NCI-H345 treated with DMSO at 0.1 percent for 48 hours (cell line): ENCODE data around the gene CKMT1A.
"Not testable (repeated sequence)": the region's sequence is repeated elsewhere in the genome, so short reads cannot be mapped to it uniquely, and the experiment has no call there.

Experiments
- DNase-seq: peaks from one replicate; lab custom pipeline; 2025; ENCODE audit not compliant: unreplicated experiment; lab: John Stamatoyannopoulos, UW

CKMT1A gene

GRCh38 chr15:43693148-43694022, at the start of gene CKMT1A:
Gene CKMT1A (plus strand): TSS chr15:43693859. CDS start chr15:43694051, 192 bp downstream.
- DNase-seq: not testable (repeated sequence)

- DNase-seq: no peak
Measured at GRCh38 chr15:43648649-43649429, 44.8 kb upstream of the CKMT1A start, which contains the start of gene CATSPER2. Gene CATSPER2 (minus strand): TSS chr15:43648844. CDS start chr15:43648061, 783 bp downstream.

GRCh38 chr15:43649430-43649926, 44.2 kb upstream of the CKMT1A start:
- not testable (repeated sequence) for DNase-seq

- not testable (repeated sequence) for DNase-seq
Measured at GRCh38 chr15:43659727-43660126, 33.9 kb upstream of the CKMT1A start.

- not testable (repeated sequence) for DNase-seq
Measured at GRCh38 chr15:43662293-43662692, 31.4 kb upstream of the CKMT1A start.

- not testable (repeated sequence) for DNase-seq
Measured at GRCh38 chr15:43663333-43663732, 30.3 kb upstream of the CKMT1A start.

- not testable (repeated sequence) for DNase-seq
Measured at GRCh38 chr15:43666177-43666576, 27.5 kb upstream of the CKMT1A start.

GRCh38 chr15:43674175-43674574, 19.5 kb upstream of the CKMT1A start:
- not testable (repeated sequence) for DNase-seq

GRCh38 chr15:43689604-43690301, 3.9 kb upstream of the CKMT1A start:
- DNase-seq: not testable (repeated sequence)

- not testable (repeated sequence) for DNase-seq
Measured at GRCh38 chr15:43692679-43693078, 980 bp upstream of the CKMT1A start.

GRCh38 chr15:43702174-43702573, 8.5 kb downstream of the CKMT1A start:
- no peak for DNase-seq

- DNase-seq: no peak
Measured at GRCh38 chr15:43702701-43703424, 9.2 kb downstream of the CKMT1A start.

- DNase-seq: not testable (repeated sequence)
Measured at GRCh38 chr15:43710431-43711131, 16.9 kb downstream of the CKMT1A start.

GRCh38 chr15:43723151-43723550, 29.5 kb downstream of the CKMT1A start:
- DNase-seq: no peak

- not testable (repeated sequence) for DNase-seq
Measured at GRCh38 chr15:43726306-43726705, 32.6 kb downstream of the CKMT1A start.

- DNase-seq: not testable (repeated sequence)
Measured at GRCh38 chr15:43728053-43728725, 34.5 kb downstream of the CKMT1A start.

- no peak for DNase-seq
Measured at GRCh38 chr15:43735416-43735815, 41.8 kb downstream of the CKMT1A start.

GRCh38 chr15:43746245-43746902, 52.7 kb downstream of the CKMT1A start, which contains the start of gene PDIA3:
Gene PDIA3 (plus strand): TSS chr15:43746438. CDS start chr15:43746540, 102 bp downstream.
- DNase-seq: peak; percentile 32
